CD8-positive, alpha-beta memory T cell (primary cell): ENCODE data around the gene PPIAL4G. TPM values are rescaled to one million over a fixed set of nuclear protein-coding genes. Genes with fewer than 3 reads are reported as not detected.
"Not testable (repeated sequence)": the region's sequence is repeated elsewhere in the genome, so short reads cannot be mapped to it uniquely, and the experiment has no call there.

ENCODE experiments used
- CTCF ChIA-PET: fragments of 350-600 bp; sonication (Branson Sonifier 250); formaldehyde crosslinking; loops from one replicate; lab custom pipeline; 2021; ENCODE audit warnings: antibody characterized with exemption; lab: Charles Lee
- POLR2A ChIA-PET: fragments of 350-600 bp; sonication (Branson Sonifier 250); formaldehyde crosslinking; loops from one replicate; lab custom pipeline; 2021; ENCODE audit warnings: antibody characterized with exemption; lab: Charles Lee
- DNase-seq, 5 donors: peaks; one replicate each; pipeline versions ENCODE4 v3.0.0 to v3.0.0-alpha.2; 2020 to 2022; ENCODE audit warnings: mixed read lengths in 1 of 5
- H3K27ac ChIP-seq: one replicate; pipeline ENCODE4 v1.7.0; 2013; ENCODE audit warnings: low read depth, mild to moderate bottlenecking, low read length, moderate library complexity
- H3K27me3 ChIP-seq: 2 replicates; pipeline ENCODE4 v1.7.0; 2013; ENCODE audit warnings: low read length, mild to moderate bottlenecking; ENCODE audit not compliant: insufficient read depth, poor library complexity, severe bottlenecking
- H3K36me3 ChIP-seq: 2 replicates; pipeline ENCODE4 v1.7.0; 2013; ENCODE audit warnings: mild to moderate bottlenecking, low read length, moderate library complexity; ENCODE audit not compliant: insufficient read depth
- H3K4me1 ChIP-seq: 2 replicates; pipeline ENCODE4 v1.7.0; 2013; ENCODE audit warnings: mild to moderate bottlenecking, low read length, moderate library complexity; ENCODE audit not compliant: insufficient read depth
- H3K4me3 ChIP-seq: 2 replicates; pipeline ENCODE4 v1.7.0; 2013; ENCODE audit warnings: mild to moderate bottlenecking, low read length
- H3K9me3 ChIP-seq: 2 replicates; pipeline ENCODE4 v1.7.0; 2013; ENCODE audit warnings: mild to moderate bottlenecking, low read length
- H3K27ac Mint-ChIP-seq, 8 donors: one replicate each; pipeline ENCODE4 v1.8.0; 2020 to 2021; ENCODE audit warnings: mixed read lengths in 8 of 8, mild to moderate bottlenecking in 6 of 8, inconsistent platforms in 3 of 8, moderate library complexity in 3 of 8
- H3K27me3 Mint-ChIP-seq, 2 donors: one replicate each; pipeline ENCODE4 v1.8.0; 2020 to 2021; ENCODE audit warnings: mixed read lengths in 2 of 2, mild to moderate bottlenecking in 1 of 2, moderate library complexity in 1 of 2
- H3K36me3 Mint-ChIP-seq, 3 donors: one replicate each; pipeline ENCODE4 v1.8.0; 2020 to 2021; ENCODE audit warnings: mixed read lengths in 3 of 3, inconsistent platforms in 1 of 3, mild to moderate bottlenecking in 1 of 3
- H3K4me1 Mint-ChIP-seq, 3 donors: one replicate each; pipeline ENCODE4 v1.8.0; 2020 to 2021; ENCODE audit warnings: mixed read lengths in 3 of 3, inconsistent platforms in 1 of 3, mild to moderate bottlenecking in 1 of 3
- H3K4me3 Mint-ChIP-seq, 7 donors: one replicate each; pipeline ENCODE4 v1.8.0; 2020 to 2021; ENCODE audit warnings: mixed read lengths in 7 of 7, mild to moderate bottlenecking in 6 of 7, moderate library complexity in 4 of 7, inconsistent platforms in 2 of 7
- H3K9me3 Mint-ChIP-seq, 5 donors: one replicate each; pipeline ENCODE4 v1.8.0; 2020 to 2022; ENCODE audit warnings: mixed read lengths in 5 of 5, mild to moderate bottlenecking in 3 of 5, moderate library complexity in 2 of 5, inconsistent platforms in 1 of 5
- polyA plus RNA-seq: library from polyadenylated mRNA; unstranded; fragments of 300-500 nt; fragmentation: Illumina TruSeq; gene quantifications from one replicate; pipeline ENCODE4 v1.2.3, GENCODE V29; 2021
- total RNA-seq, 2 experiments: library from RNA; stranded (reverse); gene quantifications; one replicate each; pipeline ENCODE4 v1.2.3, GENCODE V29; 2021

PPIAL4G gene
- total RNA-seq (under 1 TPM; 0.44 TPM), polyA plus RNA-seq (not detected)

- H3K27ac Mint-ChIP-seq: peak within 1 kb of the TSS in 7 of 8 donors; percentile 51 to 95 (median 81)
- H3K4me3 ChIP-seq, H3K9me3 ChIP-seq, POLR2A ChIA-PET, H3K4me1 Mint-ChIP-seq, H3K9me3 Mint-ChIP-seq, H3K27ac ChIP-seq, CTCF ChIA-PET, H3K36me3 ChIP-seq, H3K27me3 Mint-ChIP-seq, H3K27me3 ChIP-seq, DNase-seq, H3K4me1 ChIP-seq, H3K36me3 Mint-ChIP-seq: not testable (repeated sequence)
- peak within 1 kb of the TSS in 3 of 7 donors; percentile 32 to 41 (median 35) for H3K4me3 Mint-ChIP-seq
These were observed at the start of gene PPIAL4G for GRCh38 chr1:148483029-148483428. PPIAL4G (minus strand) TSS chr1:148483302; CDS start chr1:148483252, 50 bp downstream.

- H3K4me1 Mint-ChIP-seq, H3K36me3 Mint-ChIP-seq, H3K4me3 Mint-ChIP-seq, H3K27ac Mint-ChIP-seq, H3K27me3 Mint-ChIP-seq, H3K9me3 ChIP-seq, CTCF ChIA-PET, H3K27ac ChIP-seq, POLR2A ChIA-PET, H3K4me1 ChIP-seq, H3K4me3 ChIP-seq, H3K36me3 ChIP-seq, DNase-seq, H3K27me3 ChIP-seq, H3K9me3 Mint-ChIP-seq: not testable (repeated sequence)
These were observed 49.1 kb upstream of the PPIAL4G start for GRCh38 chr1:148532158-148532557.

- not testable (repeated sequence) for H3K27me3 ChIP-seq
These were observed 46.0 kb upstream of the PPIAL4G start for GRCh38 chr1:148529101-148529567.

GRCh38 chr1:148528591-148528990 lies 45.5 kb upstream of the PPIAL4G start:
- H3K4me3 ChIP-seq, CTCF ChIA-PET, H3K4me1 ChIP-seq, H3K27me3 Mint-ChIP-seq, H3K4me1 Mint-ChIP-seq, H3K27ac ChIP-seq, H3K36me3 Mint-ChIP-seq, POLR2A ChIA-PET, H3K36me3 ChIP-seq, H3K27me3 ChIP-seq, H3K9me3 ChIP-seq, H3K9me3 Mint-ChIP-seq: not testable (repeated sequence)
- H3K27ac Mint-ChIP-seq: peak overlapping the region in 1 of 8 donors; percentile 99
- H3K4me3 Mint-ChIP-seq: peak overlapping the region in 1 of 7 donors; percentile 98
- peak in 2 of 5 donors; percentile 65 to 74 for DNase-seq

More at GRCh38 chr1:148529101-148529567, 46.0 kb upstream of the PPIAL4G start:
- POLR2A ChIA-PET, H3K4me1 ChIP-seq, H3K27me3 Mint-ChIP-seq, H3K36me3 Mint-ChIP-seq, H3K4me3 ChIP-seq, CTCF ChIA-PET, H3K9me3 ChIP-seq, H3K27ac ChIP-seq, H3K9me3 Mint-ChIP-seq, H3K4me1 Mint-ChIP-seq, H3K36me3 ChIP-seq: not testable (repeated sequence)
- Mint-ChIP-seq H3K27ac (peak overlapping the region; percentile 68 to 99 (median 87)), H3K4me3 (peak overlapping the region; percentile 74 to 98 (median 83))
- peak; percentile 39 to 77 (median 63) for DNase-seq

GRCh38 chr1:148526587-148526986 lies 43.5 kb upstream of the PPIAL4G start:
- H3K27me3 ChIP-seq, POLR2A ChIA-PET, H3K27ac ChIP-seq, H3K36me3 ChIP-seq, H3K4me1 ChIP-seq, H3K27ac Mint-ChIP-seq, H3K4me3 Mint-ChIP-seq, H3K27me3 Mint-ChIP-seq, H3K9me3 ChIP-seq, CTCF ChIA-PET, H3K4me3 ChIP-seq, H3K36me3 Mint-ChIP-seq, H3K9me3 Mint-ChIP-seq: not testable (repeated sequence)
- peak in 2 of 5 donors; percentile 48 to 52 for DNase-seq
- peaks cover 4 to 11% (median 9%) of the 10 kb centered on the region in 3 donors for H3K4me1 Mint-ChIP-seq

- peak in 1 of 5 donors; percentile 58 for DNase-seq
- H3K27me3 Mint-ChIP-seq, H3K4me1 ChIP-seq, H3K36me3 Mint-ChIP-seq, H3K4me1 Mint-ChIP-seq, CTCF ChIA-PET, H3K4me3 ChIP-seq, H3K9me3 ChIP-seq, H3K27me3 ChIP-seq, H3K27ac ChIP-seq, H3K9me3 Mint-ChIP-seq, H3K36me3 ChIP-seq: not testable (repeated sequence)
- Mint-ChIP-seq H3K27ac (peak overlapping the region; percentile 95 to 100 (median 98)), H3K4me3 (peak overlapping the region; percentile 92 to 99 (median 96))
- POLR2A ChIA-PET: interaction anchor here (1.7 kb wide), 1 partner anchor 151 kb away, joined by 8 read pairs; no protein-coding TSS in a partner anchor
These were observed 40.4 kb upstream of the PPIAL4G start for GRCh38 chr1:148523205-148524144.

GRCh38 chr1:148522561-148523204 lies 39.6 kb upstream of the PPIAL4G start:
- H3K27me3 Mint-ChIP-seq, H3K4me1 Mint-ChIP-seq, H3K4me1 ChIP-seq, H3K9me3 ChIP-seq, H3K36me3 Mint-ChIP-seq, H3K27me3 ChIP-seq, H3K9me3 Mint-ChIP-seq, CTCF ChIA-PET, H3K36me3 ChIP-seq: not testable (repeated sequence)
- Mint-ChIP-seq H3K27ac (peak overlapping the region; percentile 95 to 100 (median 98)), H3K4me3 (peak overlapping the region; percentile 92 to 99 (median 96))
- POLR2A ChIA-PET: interaction anchor here (1.7 kb wide), 1 partner anchor 150 kb away, joined by 8 read pairs; no protein-coding TSS in a partner anchor
- H3K4me3 ChIP-seq: peak overlapping the region; percentile 71
- peak overlapping the region; percentile 76 for H3K27ac ChIP-seq
- peak; percentile 74 to 94 (median 90) for DNase-seq

- POLR2A ChIA-PET: interaction anchor here (0.6 to 1.7 kb wide), 2 partner anchors 136 to 149 kb away, joined by 4 to 8 read pairs; no protein-coding TSS in a partner anchor
- H3K36me3 ChIP-seq, H3K27me3 Mint-ChIP-seq, H3K4me1 Mint-ChIP-seq, H3K9me3 Mint-ChIP-seq, CTCF ChIA-PET, H3K4me1 ChIP-seq, H3K27me3 ChIP-seq, H3K36me3 Mint-ChIP-seq, H3K4me3 ChIP-seq, H3K9me3 ChIP-seq: not testable (repeated sequence)
- peak overlapping the region; percentile 92 to 99 (median 96) for H3K4me3 Mint-ChIP-seq
- H3K27ac Mint-ChIP-seq: peak overlapping the region; percentile 95 to 100 (median 98)
- H3K27ac ChIP-seq: peak overlapping the region; percentile 54
- peak; percentile 76 to 91 (median 85) for DNase-seq
These were observed 39.0 kb upstream of the PPIAL4G start for GRCh38 chr1:148522072-148522471.
